GM08714 (cell line): ENCODE results near the gene TK2.
"Not testable (repeated sequence)": the region's sequence is repeated elsewhere in the genome, so short reads cannot be mapped to it uniquely, and the experiment has no call there.

Experiments
- H3K4me3 ChIP-seq: fragments of 200-500 bp; sonication (Bioruptor generic); 2 replicates; pipeline ENCODE4 v1.5.1; 2014; ENCODE audit warnings: mild to moderate bottlenecking, low read length, inconsistent platforms
- ZNF274 ChIP-seq: IDR thresholded peaks from 2 replicates; pipeline ENCODE4 v1.6.1; 2012; ENCODE audit warnings: mild to moderate bottlenecking, low read depth, low read length

The TK2 gene

GRCh38 chr16:66522816-66523590, 26.9 kb downstream of the TK2 start:
- no peak overlapping the region; the same call in 1 of the 2 replicates for H3K4me3 ChIP-seq
- no peak for TF ChIP-seq ZNF274

GRCh38 chr16:66521951-66522771, 27.8 kb downstream of the TK2 start:
- no peak for TF ChIP-seq ZNF274
- no peak overlapping the region; the same call in 1 of the 2 replicates for H3K4me3 ChIP-seq

- TF ChIP-seq ZNF274, result no peak
- H3K4me3 ChIP-seq, result no peak overlapping the region; the same call in 1 of the 2 replicates
Observed at GRCh38 chr16:66521252-66521713, 28.6 kb downstream of the TK2 start.

GRCh38 chr16:66520406-66521170, 29.3 kb downstream of the TK2 start:
- no peak overlapping the region for H3K4me3 ChIP-seq
- no peak for TF ChIP-seq ZNF274

- H3K4me3 ChIP-seq, result no peak overlapping the region
- TF ChIP-seq ZNF274, result no peak
Observed at GRCh38 chr16:66519482-66520373, 30.2 kb downstream of the TK2 start.

- no peak for TF ChIP-seq ZNF274
- peak overlapping the region; percentile 4; the same call in 1 of the 2 replicates for H3K4me3 ChIP-seq
Observed at GRCh38 chr16:66517586-66518263, 32.2 kb downstream of the TK2 start.

- peak overlapping the region; percentile 4; the same call in 1 of the 2 replicates for H3K4me3 ChIP-seq
- no peak for TF ChIP-seq ZNF274
Observed at GRCh38 chr16:66516808-66517585, 32.9 kb downstream of the TK2 start.

- H3K4me3 ChIP-seq, result no peak overlapping the region
Observed at GRCh38 chr16:66516509-66516807, 33.5 kb downstream of the TK2 start.

GRCh38 chr16:66515596-66516508, 34.1 kb downstream of the TK2 start:
- H3K4me3 ChIP-seq, result no peak overlapping the region
- TF ChIP-seq ZNF274, result no peak

More at GRCh38 chr16:66516509-66516807, 33.5 kb downstream of the TK2 start:
- TF ChIP-seq ZNF274, result no peak

GRCh38 chr16:66514980-66515595, 34.8 kb downstream of the TK2 start:
- not testable (repeated sequence) for H3K4me3 ChIP-seq

- H3K4me3 ChIP-seq, result not testable (repeated sequence)
Observed at GRCh38 chr16:66514391-66514790, 35.5 kb downstream of the TK2 start.
